IMR-90 (cell line): ENCODE data around the gene ZNF296. TPM values are rescaled to one million over a fixed set of nuclear protein-coding genes. Genes with fewer than 3 reads are reported as not detected.

ENCODE experiments used
- ATAC-seq: fragments of 200-7000 bp; cut with Tn5 transposase; 2 replicates; pipeline ENCODE4 v1.9.1; 2020; ENCODE audit warnings: low read depth, mild to moderate bottlenecking, moderate library complexity
- BruUV-seq: library from RNA; stranded (reverse); fragments of 400-500 nt; replicated peaks from 2 replicates; lab custom pipeline; 2021; lab: Mats Ljungman, UMichigan
- CTCF ChIA-PET: fragments of 300-600 bp; formaldehyde crosslinking; extraction: SDS; loops from one replicate; lab custom pipeline; 2021; ENCODE audit warnings: antibody characterized with exemption; lab: Yijun Ruan, JAX
- POLR2A ChIA-PET: fragments of 300-600 bp; sonication (Branson Sonifier 250); formaldehyde crosslinking; loops from one replicate; lab custom pipeline; 2022; ENCODE audit warnings: antibody characterized with exemption; ENCODE audit not compliant: unreplicated experiment; lab: Charles Lee
- DNase-seq: peaks from one replicate; pipeline ENCODE4 v3.0.0; 2013
- H2AFZ ChIP-seq: replicated peaks from 2 replicates; pipeline ENCODE3; 2013; ENCODE audit warnings: low read length, mild to moderate bottlenecking; ENCODE audit not compliant: poor library complexity
- H2AK5ac ChIP-seq: 2 replicates; pipeline ENCODE4 v1.6.1; 2013; ENCODE audit warnings: low read depth, low read length, inconsistent platforms
- H2AK9ac ChIP-seq: replicated peaks from 2 replicates; pipeline ENCODE3; 2013; ENCODE audit warnings: mild to moderate bottlenecking, low read depth, low read length, moderate library complexity; ENCODE audit not compliant: poor library complexity
- H2BK120ac ChIP-seq: 2 replicates; pipeline ENCODE4 v1.6.1; 2013; ENCODE audit warnings: low read depth, low read length, inconsistent platforms
- H2BK15ac ChIP-seq: 3 replicates; pipeline ENCODE4 v1.6.1; 2013; ENCODE audit warnings: low read depth, low read length, inconsistent platforms
- H2BK20ac ChIP-seq: 2 replicates; pipeline ENCODE4 v1.6.1; 2013; ENCODE audit warnings: low read depth, mild to moderate bottlenecking, inconsistent platforms, low read length, moderate library complexity
- H2BK5ac ChIP-seq: 2 replicates; pipeline ENCODE4 v1.6.1; 2013; ENCODE audit warnings: mild to moderate bottlenecking, low read depth, low read length, inconsistent platforms; ENCODE audit not compliant: poor library complexity, severe bottlenecking
- H3K14ac ChIP-seq: replicated peaks from 2 replicates; pipeline ENCODE4 v1.6.1; 2013; ENCODE audit warnings: low read depth, low read length, inconsistent platforms
- H3K18ac ChIP-seq: 2 replicates; pipeline ENCODE4 v1.6.1; 2013; ENCODE audit warnings: low read depth, low read length, control low read depth
- H3K23ac ChIP-seq: 2 replicates; pipeline ENCODE4 v1.6.1; 2013; ENCODE audit warnings: low read depth, low read length, inconsistent platforms
- H3K27ac ChIP-seq: 2 replicates; pipeline ENCODE4 v1.5.1; 2013; ENCODE audit warnings: mild to moderate bottlenecking, control low read depth, low read length; ENCODE audit not compliant: insufficient read depth
- H3K27me3 ChIP-seq: 2 replicates; pipeline ENCODE4 v1.6.1; 2013; ENCODE audit warnings: low read length; ENCODE audit not compliant: control insufficient read depth, insufficient read depth
- H3K36me3 ChIP-seq: 2 replicates; pipeline ENCODE4 v1.6.1; 2013; ENCODE audit warnings: low read length, mixed read lengths; ENCODE audit not compliant: control insufficient read depth, insufficient read depth
- H3K4ac ChIP-seq: 2 replicates; pipeline ENCODE4 v1.6.1; 2013; ENCODE audit warnings: low read depth, low read length, inconsistent platforms
- H3K4me1 ChIP-seq: 2 replicates; pipeline ENCODE4 v1.6.1; 2013; ENCODE audit warnings: low read length, mixed read lengths; ENCODE audit not compliant: control insufficient read depth, insufficient read depth
- H3K4me2 ChIP-seq: 2 replicates; pipeline ENCODE4 v1.6.1; 2013; ENCODE audit warnings: low read depth, mild to moderate bottlenecking, control low read depth, low read length, moderate library complexity
- H3K4me3 ChIP-seq: 2 replicates; pipeline ENCODE4 v1.5.1; 2013; ENCODE audit warnings: low read depth, mild to moderate bottlenecking, control low read depth, low read length, moderate library complexity; ENCODE audit not compliant: insufficient read depth
- H3K56ac ChIP-seq: 2 replicates; pipeline ENCODE4 v1.6.1; 2013; ENCODE audit warnings: low read length, inconsistent platforms; ENCODE audit not compliant: insufficient read depth; ENCODE audit errors: extremely low read depth
- H3K79me1 ChIP-seq, 2 experiments: 2 replicates each; pipeline ENCODE4 v1.6.1; 2013; ENCODE audit warnings: low read length in 2 of 2, inconsistent platforms in 1 of 2, low read depth in 1 of 2
- H3K9ac ChIP-seq: 2 replicates; pipeline ENCODE4 v1.6.1; 2013; ENCODE audit warnings: low read depth, low read length, control low read depth
- H3K9me1 ChIP-seq: 2 replicates; pipeline ENCODE4 v1.6.1; 2013; ENCODE audit warnings: low read length, inconsistent platforms; ENCODE audit not compliant: insufficient read depth
- H3K9me3 ChIP-seq: 2 replicates; pipeline ENCODE4 v1.6.1; 2013; ENCODE audit warnings: low read length; ENCODE audit not compliant: control insufficient read depth, insufficient read depth
- H4K20me1 ChIP-seq: 2 replicates; pipeline ENCODE4 v1.6.1; 2013; ENCODE audit warnings: low read length, inconsistent platforms; ENCODE audit not compliant: insufficient read depth
- H4K5ac ChIP-seq: 2 replicates; pipeline ENCODE4 v1.6.1; 2013; ENCODE audit warnings: mild to moderate bottlenecking, low read depth, low read length, control low read depth
- H4K8ac ChIP-seq, 2 experiments: 2 replicates each; pipeline ENCODE4 v1.6.1; 2013; ENCODE audit warnings: low read depth in 2 of 2, low read length in 2 of 2, control low read depth in 1 of 2, inconsistent platforms in 1 of 2
- H4K91ac ChIP-seq: 2 replicates; pipeline ENCODE4 v1.6.1; 2013; ENCODE audit warnings: low read depth, low read length, inconsistent platforms; ENCODE audit not compliant: insufficient read depth
- BHLHE40 ChIP-seq: fragments of 150-350 bp; IDR thresholded peaks from 2 replicates; pipeline ENCODE4 v1.6.1; 2016; ENCODE audit warnings: mild to moderate bottlenecking, low read depth, low read length
- CEBPB ChIP-seq: IDR thresholded peaks from 2 replicates; pipeline ENCODE4 v1.6.1; 2012; ENCODE audit warnings: low read depth, low read length, improper control_type of control experiment
- CHD1 ChIP-seq: IDR thresholded peaks from 2 replicates; pipeline ENCODE4 v1.6.1; 2012; ENCODE audit warnings: low read depth, low read length, improper control_type of control experiment
- ELK1 ChIP-seq: fragments of 150-350 bp; IDR thresholded peaks from 2 replicates; pipeline ENCODE4 v1.6.1; 2016; ENCODE audit warnings: low read depth, mild to moderate bottlenecking, low read length, moderate library complexity, borderline replicate concordance
- MAFK ChIP-seq: IDR thresholded peaks from 2 replicates; pipeline ENCODE4 v1.6.1; 2012; ENCODE audit warnings: low read depth, low read length, improper control_type of control experiment
- MAZ ChIP-seq: IDR thresholded peaks from 2 replicates; pipeline ENCODE4 v1.6.1; 2012; ENCODE audit warnings: low read depth, mild to moderate bottlenecking, low read length, improper control_type of control experiment, moderate library complexity, borderline replicate concordance
- RAD21 ChIP-seq: IDR thresholded peaks from 2 replicates; pipeline ENCODE4 v1.6.1; 2012; ENCODE audit warnings: low read length, improper control_type of control experiment
- RCOR1 ChIP-seq: IDR thresholded peaks from 2 replicates; pipeline ENCODE4 v1.6.1; 2012; ENCODE audit warnings: mild to moderate bottlenecking, low read length, improper control_type of control experiment; ENCODE audit not compliant: insufficient replicate concordance
- RFX5 ChIP-seq: IDR thresholded peaks from 2 replicates; pipeline ENCODE4 v1.8.0; 2012; ENCODE audit warnings: low read depth, mild to moderate bottlenecking, low read length, moderate library complexity
- SMC3 ChIP-seq: fragments of 150-350 bp; IDR thresholded peaks from 2 replicates; pipeline ENCODE4 v1.6.1; 2016; ENCODE audit warnings: low read depth, mild to moderate bottlenecking, antibody characterized with exemption, low read length, moderate library complexity
- USF2 ChIP-seq: fragments of 150-350 bp; IDR thresholded peaks from 2 replicates; pipeline ENCODE4 v1.6.1; 2017; ENCODE audit warnings: mild to moderate bottlenecking, antibody characterized with exemption, low read length, low read depth
- WGBS, 2 experiments: methylation state at CpG; one replicate each; pipeline versions ENCODE4 v1.1.5 to v1.1.7; 2013; ENCODE audit warnings: missing lambda C conversion rate in 2 of 2; ENCODE audit not compliant: insufficient read length in 1 of 2; ENCODE audit errors: extremely low coverage in 2 of 2; 5-methylcytosine and 5-hydroxymethylcytosine counted together
- dilution Hi-C: fragments of 300-500 bp; cut with HindIII; formaldehyde crosslinking; loops from one replicate; pipeline ENCODE4 v1.14.3; 2018; ENCODE audit warnings: low sequenced_read_pairs; ENCODE audit not compliant: unreplicated experiment
- in situ Hi-C: fragments of 300-500 bp; cut with MboI; formaldehyde crosslinking; loops from 3 replicates; pipeline ENCODE4 v1.14.3; 2019; ENCODE audit warnings: low sequenced_read_pairs, inconsistent platforms, mixed read lengths
- intact Hi-C: fragments of 100-400 bp; cut with micrococcal nuclease; formaldehyde crosslinking; loops from 2 replicates; pipeline ENCODE4 v1.10.0; 2022
- polyA plus RNA-seq, 3 experiments: library from polyadenylated mRNA; depleted of rRNA; stranded (reverse); fragments of >200 nt; gene quantifications; 2 replicates each; pipeline ENCODE4 v1.2.3, GENCODE V29; 2012; ENCODE audit warnings: low replicate concordance in 1 of 3
- total RNA-seq: library from RNA; depleted of rRNA; stranded (reverse); fragments of >200 nt; gene quantifications from 2 replicates; pipeline ENCODE4 v1.2.3, GENCODE V29; 2012

The ZNF296 gene
- total and polyA plus RNA-seq, 2 of the 4 experiments (the other 2 are of a cell fraction): 0.10 TPM; not detected in 1

GRCh38 chr19:45094707-45095106 is 18.4 kb upstream of the ZNF296 start:
- H3K23ac ChIP-seq: no peak overlapping the region
- no peak overlapping the region for H3K4ac ChIP-seq
- no peak overlapping the region for H3K14ac ChIP-seq
- peak overlapping the region; percentile 7; the same call in 1 of the 2 replicates for H2AK5ac ChIP-seq
- ATAC-seq (no peak), DNase-seq (no peak)
- peaks cover 30% of the 10 kb centered on the region for H3K4me1 ChIP-seq
- 80% methylated on average over 5 of the region's 5 CpGs; no CpG with 5 or more reads in 1 of the 2 experiments for WGBS, 2 experiments
- ChIA-PET POLR2A (no interaction called here), CTCF (no interaction called here)
- H4K8ac ChIP-seq: no peak overlapping the region
- intact Hi-C loops (loop anchor here (5.0 kb wide), 1 partner anchor 33 kb away; no protein-coding TSS in a partner anchor), in situ Hi-C loops (no loop called here), dilution Hi-C loops (no loop called here)
- no peak overlapping the region for H3K18ac ChIP-seq
- no peak overlapping the region for H2BK20ac ChIP-seq
- H3K36me3 ChIP-seq: peaks cover 5% of the 10 kb centered on the region
- H3K27ac ChIP-seq: no peak overlapping the region
- H3K9me1 ChIP-seq: peaks cover 35% of the 10 kb centered on the region
- no TSS peak for BruUV-seq
- H2BK5ac ChIP-seq: no peak overlapping the region
- H4K5ac ChIP-seq: no peak overlapping the region
- peak overlapping the region; percentile 60 for H2AK9ac ChIP-seq
- H2BK15ac ChIP-seq: no peak overlapping the region
- no peak overlapping the region for H3K9ac ChIP-seq
- no peak overlapping the region for H3K56ac ChIP-seq
- H2AFZ ChIP-seq: no peak overlapping the region
- TF ChIP-seq MAZ (no peak), ELK1 (no peak), MAFK (no peak), CHD1 (no peak), SMC3 (no peak), CEBPB (no peak), USF2 (no peak), RFX5 (no peak), RCOR1 (no peak), BHLHE40 (no peak), RAD21 (no peak)
- H3K9me3 ChIP-seq: no peaks in the 10 kb centered on the region
- peaks cover 57% of the 10 kb centered on the region for H4K20me1 ChIP-seq
- no peak overlapping the region for H2BK120ac ChIP-seq
- peak overlapping the region; percentile 3; the same call in 1 of the 2 replicates for H3K4me2 ChIP-seq
- H4K91ac ChIP-seq: no peak overlapping the region
- H3K4me3 ChIP-seq: no peak overlapping the region
- no peaks in the 10 kb centered on the region for H3K27me3 ChIP-seq
- H3K79me1 ChIP-seq: peaks cover 9 to 67% of the 10 kb centered on the region in 2 experiments; a peak in 3 of 4 replicates
